GM21390 (cell line): ENCODE data around the gene CDKN3.
"Not testable (repeated sequence)": the region's sequence is repeated elsewhere in the genome, so short reads cannot be mapped to it uniquely, and the experiment has no call there.

Source experiments
- ATAC-seq: cut with Tn5 transposase; IDR thresholded peaks from one replicate; pipeline ENCODE4 v1.9.1; 2021; ENCODE audit not compliant: unreplicated experiment

CDKN3 gene

DNA sequence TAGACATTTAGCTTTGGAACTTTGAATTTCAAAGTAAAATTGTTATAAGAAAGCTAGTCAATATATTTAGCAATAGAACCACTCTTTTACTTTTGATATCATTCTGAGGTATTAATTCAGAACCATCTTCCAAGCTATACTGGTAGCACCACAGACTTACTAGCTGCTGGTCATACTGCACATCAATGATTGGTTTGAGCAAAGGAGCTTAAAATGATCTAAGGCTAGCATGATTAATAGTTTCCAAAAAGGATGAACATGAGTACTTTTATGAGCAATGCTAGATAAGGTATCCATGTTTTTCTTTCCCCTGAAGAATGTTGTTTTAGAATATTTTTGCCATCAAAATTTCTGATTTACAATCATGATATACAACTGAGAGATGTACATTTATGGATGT is 27.2 kb downstream of the CDKN3 start:
- no peak for ATAC-seq

DNA sequence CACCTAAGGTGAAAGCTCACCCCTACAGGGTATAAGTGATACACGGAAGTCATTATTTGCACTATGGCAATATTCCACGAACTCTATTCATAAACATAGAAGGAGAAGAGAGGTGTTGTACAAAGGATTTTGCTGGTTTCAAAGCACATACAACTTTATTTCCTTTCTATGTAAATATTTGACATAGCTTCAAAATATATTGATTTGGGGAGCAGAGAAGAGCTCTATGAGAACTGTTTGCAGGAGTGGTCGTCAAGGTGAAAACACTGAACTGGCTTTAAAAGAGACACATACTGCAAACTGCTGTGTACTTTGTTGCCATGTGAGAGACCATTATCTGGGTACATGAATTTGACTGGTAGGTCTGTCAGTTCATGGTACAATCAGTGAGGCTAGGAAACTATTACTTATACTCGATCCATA is 27.7 kb downstream of the CDKN3 start:
- ATAC-seq = no peak

DNA sequence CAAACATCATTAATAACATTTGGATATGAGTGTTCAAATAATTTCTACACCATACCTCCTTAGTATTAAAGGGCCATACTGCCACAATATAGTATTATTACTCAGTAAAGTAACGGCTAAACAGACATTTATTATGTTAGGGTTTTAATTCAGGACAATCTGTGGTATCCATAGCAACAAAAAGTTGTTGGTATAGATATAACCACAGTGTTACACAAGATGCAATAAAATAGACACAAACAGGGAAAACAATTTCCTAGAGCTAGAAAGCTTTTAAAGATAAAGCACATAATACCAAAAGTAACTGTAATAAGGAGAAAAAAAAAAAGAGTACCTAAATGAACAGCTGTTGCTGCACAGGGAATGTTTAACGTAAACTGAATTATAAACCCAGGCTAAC is 28.3 kb downstream of the CDKN3 start:
- ATAC-seq = no peak

DNA sequence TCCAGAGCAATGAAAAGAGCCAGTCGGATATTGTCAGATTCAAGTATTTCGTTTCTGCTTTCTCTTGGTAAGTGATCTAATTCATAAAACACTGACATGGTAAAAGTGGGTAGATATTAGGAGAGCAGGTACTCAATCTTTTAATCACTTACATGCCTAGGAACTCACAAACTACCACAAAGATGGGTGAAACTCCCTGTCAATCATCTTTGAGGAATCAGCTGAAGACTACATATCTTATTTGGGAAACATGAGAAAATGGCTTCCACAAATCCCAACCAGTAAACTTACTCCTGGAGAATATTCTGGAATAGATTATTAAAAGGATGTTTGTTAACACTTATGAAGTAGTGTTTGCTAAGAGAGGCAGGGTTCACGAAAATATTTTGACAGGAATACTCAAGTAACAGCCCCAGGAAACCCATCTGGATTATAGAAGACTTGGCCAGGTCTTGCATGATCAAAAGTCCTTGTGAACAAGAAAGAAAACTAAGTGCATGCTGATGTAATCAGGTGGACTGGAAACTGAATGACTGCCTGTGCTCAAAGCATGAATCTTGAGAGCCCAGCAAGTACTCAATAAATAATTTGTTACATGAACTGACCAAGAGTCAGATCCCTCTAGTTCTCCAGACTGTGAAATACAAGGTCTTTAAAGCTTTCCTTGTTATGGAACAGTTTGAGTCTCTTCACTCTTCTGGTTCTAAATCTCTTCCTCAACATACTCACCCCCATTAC is 28.9 kb downstream of the CDKN3 start:
- ATAC-seq = no peak

DNA sequence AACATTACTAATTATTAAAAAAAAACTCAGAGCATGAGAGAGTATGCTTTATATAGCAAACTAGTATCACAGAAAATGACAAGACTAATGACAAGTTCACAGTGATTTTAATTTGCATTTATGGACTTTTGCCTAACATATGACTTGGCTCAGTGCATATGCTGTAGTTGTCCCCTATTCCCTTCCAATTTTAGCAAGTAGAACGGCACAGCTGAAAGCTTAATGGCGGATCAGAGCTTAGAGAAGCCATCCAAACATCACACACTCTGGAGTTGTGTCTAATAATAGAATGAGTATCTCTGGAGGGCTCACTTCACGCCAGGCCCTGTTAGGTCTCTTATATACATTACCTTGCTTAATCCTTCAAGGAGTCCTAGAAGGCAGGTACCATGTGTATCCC is 31.1 kb downstream of the CDKN3 start:
- ATAC-seq = no peak

DNA sequence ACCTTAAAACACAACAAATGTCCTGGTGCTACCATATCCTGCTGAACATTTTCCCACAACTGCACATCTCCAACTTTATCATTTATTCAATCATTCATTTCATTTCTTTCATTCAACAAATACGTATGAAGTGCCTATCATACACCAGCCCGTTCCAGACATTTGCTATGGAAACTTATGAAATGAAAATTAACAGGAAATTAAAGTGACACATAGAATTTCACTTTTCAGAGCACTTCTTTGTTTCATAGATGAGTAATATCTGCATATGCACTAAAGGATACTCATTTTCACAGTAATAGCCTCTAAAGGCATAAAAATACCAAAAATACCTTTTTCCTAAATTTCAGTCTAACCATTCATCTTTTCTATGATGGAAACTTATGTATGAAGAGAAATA is 31.7 kb downstream of the CDKN3 start:
- ATAC-seq = no peak

DNA sequence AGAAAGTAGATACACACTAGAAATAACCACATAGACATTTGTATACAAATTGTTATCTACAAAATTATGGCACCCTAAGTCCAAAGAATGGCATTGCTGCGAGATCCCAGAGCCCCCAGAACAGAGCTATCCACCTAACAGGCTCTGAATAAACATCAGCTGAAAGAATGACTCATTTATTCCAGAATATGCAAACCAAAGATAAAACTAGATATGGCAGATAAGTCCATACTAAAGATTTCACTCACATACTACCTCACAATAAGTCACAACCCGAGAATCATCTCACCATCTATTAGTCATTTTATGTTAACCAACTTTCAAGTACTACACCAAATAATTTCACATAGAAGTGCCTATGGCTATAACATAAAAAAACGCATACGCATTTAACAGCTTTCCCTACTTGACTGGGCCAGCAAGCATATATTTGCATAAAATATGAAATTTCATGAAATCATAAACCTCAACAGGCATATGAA is 38.7 kb downstream of the CDKN3 start:
- no peak for ATAC-seq

DNA sequence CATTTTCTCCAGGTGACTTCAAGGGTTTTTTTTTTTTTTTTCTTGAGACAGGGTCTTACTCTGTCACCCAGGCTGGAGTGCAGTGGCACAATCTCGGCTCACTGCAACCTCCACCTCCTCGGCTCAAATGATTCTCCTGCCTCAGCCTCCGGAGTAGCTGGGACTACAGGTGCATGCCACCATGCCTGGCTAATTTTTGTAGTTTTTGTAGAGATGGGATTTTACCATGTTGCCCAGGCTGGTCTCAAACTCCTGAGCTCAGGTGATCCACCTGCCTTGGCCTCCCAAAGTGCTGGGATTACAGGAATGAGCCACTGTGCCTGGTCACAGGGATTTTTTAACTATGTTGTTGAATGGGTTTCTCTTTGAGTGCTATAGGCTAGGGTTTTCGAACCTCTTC is 41.1 kb downstream of the CDKN3 start:
- ATAC-seq = not testable (repeated sequence)

DNA sequence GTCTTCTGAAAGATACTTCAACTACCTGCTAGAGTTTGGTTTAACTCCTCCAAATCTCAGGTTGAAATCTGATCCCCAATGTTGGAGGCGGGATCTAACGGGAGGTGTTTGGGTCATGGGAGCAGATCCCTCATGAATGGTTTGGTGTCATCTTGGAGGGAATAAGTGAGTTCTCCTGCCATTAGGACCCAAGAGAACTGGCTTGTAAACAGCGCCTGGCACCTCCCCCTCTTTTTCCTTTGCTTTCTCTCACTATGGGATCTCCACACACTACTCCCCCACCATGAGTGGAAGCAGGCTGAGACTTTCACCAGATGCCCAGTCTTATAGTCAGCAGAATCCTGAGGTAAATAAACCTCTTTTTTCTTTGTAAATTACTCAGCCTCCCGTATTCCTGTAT is 41.9 kb downstream of the CDKN3 start:
- ATAC-seq = no peak

DNA sequence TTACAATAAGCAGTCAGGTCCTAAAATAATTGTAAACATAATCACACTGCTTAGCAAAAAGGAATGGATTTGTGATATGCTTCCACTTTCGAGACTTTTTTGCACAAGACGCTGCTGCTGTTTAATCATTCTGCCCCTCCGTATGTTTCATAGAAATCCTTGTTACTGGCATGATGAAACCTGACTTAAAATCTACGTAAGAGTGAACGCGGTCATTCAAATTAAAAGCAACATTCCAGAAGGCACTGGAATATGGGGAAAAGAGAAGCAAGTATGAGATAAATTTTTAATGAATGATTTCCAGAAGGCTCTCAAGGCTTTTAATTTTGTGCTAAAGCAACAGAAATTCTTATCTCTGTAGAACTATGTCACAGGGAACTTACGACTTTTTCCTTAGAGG is 43.2 kb downstream of the CDKN3 start:
- ATAC-seq = no peak

DNA sequence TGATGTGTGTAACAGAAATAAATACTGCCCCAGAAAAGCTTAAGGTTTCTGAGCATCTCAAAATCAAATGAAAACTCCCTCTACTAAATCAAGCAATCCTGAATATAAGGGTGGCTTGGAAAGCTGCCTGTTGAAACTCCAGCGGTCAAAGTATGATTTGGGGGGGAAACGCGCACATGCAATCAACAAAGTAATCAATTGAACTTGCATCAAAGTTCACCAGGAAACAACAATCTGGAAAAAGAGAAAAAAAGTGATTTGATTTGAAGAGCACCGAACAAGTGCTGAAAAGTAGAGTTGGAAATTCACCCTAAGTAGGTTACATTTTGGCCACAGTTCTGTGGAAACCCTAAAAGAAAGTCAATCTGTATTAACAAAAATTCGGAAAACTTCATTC is 43.7 kb downstream of the CDKN3 start:
- ATAC-seq = no peak

DNA sequence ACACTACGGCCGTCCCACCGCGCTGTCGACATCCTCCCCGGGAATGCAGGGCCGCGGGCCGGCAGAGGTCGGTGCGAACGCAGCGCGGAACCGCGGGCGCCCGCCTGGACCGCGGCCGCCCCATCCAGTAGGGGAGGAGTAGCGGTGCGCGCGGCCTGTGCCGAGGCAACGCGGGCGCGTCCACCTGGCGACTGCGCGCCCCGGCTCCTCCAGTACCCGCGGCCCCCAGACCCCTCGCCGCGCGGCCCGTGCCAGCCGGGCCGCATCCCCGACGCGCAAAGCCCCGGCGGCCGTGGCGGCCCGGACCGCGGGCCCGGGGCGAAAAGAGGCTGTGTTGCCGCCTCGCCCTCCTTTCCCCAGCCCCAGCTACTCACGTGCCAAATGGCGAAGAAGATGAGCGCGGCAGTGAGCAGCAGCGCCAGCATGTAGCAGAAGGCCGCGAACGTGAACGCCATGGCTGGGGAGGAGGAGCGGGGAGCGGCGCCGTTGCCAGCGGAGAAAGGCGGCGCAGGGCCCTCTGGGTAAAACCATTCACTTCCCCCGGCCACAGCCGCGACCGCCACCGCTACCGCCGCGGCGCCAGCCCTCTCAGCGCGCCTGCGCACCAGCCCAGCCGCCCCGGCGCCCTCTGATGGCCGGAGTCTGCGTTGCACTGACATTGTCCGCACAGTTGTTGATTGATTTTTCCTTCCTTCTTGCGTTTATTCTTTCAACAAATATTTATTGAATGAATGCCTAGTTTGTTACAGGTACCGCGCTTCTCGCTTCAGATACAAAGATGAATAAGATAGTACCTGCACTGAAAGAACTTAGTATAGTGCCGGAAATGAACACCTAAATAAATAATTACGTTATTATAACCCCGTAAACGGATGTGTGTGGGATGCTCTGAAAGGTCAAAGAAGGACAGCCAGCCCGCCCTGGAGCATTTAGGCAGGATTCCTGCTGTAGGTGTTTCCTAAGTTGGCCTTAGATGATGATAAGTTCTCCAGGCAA is 44.4 kb downstream of the CDKN3 start, which contains the start of gene CNIH1:
TSS of gene CNIH1 (minus strand) at position 502 of the 996 bp plus-strand sequence. CDS start at position 455, 47 bp downstream.
- ATAC-seq = peak; percentile 93

DNA sequence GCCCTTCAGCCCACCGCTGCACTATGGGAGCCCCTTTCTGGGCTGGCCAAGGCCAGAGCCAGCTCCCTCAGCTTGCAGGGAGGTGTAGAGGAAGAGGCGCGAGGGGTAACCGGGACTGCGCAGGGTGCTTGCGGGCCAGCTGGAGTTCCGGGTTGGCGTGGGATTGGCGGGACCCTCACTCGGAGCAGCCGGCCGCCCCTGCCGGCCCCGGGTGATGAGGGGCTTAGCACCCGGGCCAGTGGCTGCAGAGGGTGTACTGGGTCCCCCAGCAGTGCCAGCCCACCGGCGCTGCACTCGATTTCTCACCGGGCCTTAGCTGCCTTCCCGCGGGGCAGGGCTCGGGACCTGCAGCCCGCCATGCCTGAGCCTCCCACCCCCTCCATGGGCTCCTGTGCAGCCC is 46.2 kb downstream of the CDKN3 start:
- not testable (repeated sequence) for ATAC-seq

DNA sequence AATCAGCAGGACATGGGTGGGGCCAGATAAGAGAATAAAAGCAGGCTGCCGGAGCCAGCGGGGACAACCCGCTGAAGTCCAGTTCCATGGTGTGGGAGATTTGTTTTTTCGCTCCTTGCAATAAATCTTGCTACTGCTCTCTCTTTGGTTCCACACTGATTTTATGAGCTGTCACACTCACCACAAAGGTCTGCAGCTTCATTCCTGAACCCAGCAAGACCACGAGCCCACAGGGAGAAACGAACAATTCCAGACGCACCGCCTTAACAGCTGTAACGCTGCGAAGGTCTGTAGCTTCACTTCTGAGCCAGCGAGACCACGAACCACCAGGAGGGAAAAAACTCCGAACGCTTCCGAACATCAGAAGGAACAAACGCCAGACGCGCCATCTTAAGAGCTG is 47.2 kb downstream of the CDKN3 start:
- ATAC-seq = no peak

DNA sequence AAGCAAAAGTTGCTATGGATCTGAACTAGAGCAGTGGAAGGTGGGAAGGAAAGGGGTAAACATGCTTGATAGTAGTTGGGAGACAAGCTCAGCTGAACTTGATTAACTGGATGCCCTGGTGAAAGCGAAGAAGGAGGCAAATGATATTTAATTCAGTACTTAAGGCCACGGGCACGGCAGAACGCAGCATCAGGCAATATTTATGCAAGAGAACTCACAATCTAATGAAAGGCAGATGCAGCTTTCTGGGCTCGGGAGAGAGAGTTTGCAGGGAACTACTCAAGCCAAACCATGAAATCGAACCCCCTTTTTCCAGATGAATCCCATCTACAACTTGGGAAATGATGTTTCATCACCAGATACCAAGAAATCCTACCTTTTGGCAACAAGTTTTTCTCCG is 47.9 kb downstream of the CDKN3 start:
- ATAC-seq = no peak

DNA sequence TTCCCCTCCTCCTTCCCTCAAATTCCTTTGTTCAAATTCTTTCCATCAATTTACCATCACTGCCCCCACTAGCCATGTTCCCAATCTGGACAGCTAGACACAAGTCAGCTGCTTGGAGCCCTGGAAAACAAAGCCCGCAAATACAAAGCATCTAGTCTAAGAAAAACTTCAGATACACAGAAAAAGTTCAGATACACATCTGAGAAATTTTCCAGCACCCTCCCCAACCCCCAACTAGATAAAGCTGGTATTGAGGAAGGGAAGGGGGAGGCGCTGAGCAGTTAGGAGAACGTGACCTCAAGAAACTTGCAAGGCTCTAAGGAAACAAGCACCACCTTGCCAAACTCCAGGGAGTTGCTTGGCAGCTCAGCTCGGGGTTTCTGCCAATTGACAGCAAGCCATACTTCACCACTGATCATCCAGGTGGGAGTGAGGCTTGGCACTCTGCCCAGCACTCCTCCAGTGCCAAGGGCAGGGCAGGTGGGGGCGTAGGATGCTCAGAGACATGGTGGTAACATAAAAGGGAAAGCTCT is 49.4 kb downstream of the CDKN3 start:
- no peak for ATAC-seq

DNA sequence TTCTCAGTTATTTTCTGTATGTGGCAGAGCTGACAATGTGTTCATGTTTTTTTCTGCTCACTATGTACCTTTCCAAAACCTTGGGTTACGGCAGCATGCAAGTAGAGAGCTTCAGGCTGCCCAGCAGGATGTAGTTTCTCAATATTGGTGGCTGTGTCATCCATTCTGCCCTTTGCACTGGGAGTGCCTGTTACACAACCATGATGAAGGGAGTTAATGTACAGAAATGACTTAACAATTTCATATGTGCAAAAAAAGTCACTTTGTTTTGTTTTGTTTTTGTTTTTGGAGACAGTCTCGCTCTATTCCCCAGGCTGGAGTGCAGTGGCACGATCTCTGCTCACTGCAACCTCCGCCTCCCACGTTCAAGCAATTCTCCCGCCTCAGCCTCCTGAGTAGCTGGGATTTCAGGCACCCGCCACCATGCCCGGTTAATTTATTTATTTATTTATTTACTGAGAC is 50.5 kb downstream of the CDKN3 start:
- ATAC-seq = no peak

DNA sequence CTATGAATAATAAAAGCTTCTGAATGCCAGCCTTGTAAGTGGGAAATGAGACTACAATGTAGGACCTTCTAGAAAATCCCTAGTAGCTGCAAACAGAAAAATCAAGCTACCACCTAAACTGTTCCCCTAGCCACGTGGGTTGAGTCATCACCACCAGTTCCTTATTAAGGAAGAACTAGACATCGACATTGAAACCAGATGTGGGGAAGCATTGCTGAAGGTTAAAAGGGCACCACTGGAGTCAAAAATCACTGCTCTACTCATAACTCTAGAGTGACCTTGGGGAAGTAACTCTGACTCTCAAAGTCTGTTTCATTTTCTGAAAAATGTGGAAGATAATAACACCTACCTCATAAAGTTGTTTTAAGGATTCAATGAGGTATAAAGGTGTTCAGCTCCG is 53.7 kb downstream of the CDKN3 start:
- ATAC-seq = peak; percentile 75

DNA sequence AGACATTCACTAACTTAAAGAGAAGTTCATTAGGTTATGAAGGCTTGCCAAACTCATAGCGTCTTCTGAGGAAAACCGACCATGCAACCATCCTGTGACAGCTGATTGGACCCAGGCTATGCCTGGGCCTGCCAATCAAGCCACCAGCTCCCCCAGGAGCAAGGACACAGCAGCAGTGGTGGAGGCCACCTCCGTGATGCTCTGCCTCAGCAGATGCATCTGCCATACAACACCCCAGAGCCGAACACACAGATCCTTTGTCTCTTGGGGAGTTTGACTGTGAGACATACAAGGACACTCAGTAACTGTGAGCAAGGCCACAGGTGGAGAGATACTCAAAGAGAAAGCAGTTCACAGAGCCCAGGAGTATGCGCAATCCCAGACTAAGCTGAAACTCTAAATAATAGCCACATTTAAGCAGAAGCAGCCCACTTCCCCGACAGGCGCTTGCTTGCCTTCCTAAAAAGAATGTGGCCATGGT is 54.4 kb downstream of the CDKN3 start:
- no peak for ATAC-seq

DNA sequence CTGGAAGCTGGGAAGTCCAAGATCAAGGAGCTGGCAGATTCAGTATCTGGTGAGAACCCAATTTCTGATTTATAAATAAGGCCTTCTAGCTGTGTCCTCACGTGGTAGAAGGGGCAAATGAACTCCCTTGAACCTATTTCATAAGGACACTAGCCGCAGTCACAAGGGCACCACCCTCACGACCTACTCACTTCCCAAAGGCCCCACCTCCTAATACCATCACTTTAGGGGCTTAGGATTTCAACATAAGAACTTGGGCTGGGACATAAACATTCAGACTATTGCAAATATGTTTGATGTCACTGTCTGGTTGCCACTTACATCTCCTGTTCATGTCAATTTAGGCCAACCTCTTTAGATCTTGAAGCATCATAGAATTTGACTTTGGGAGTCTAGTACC is 55.2 kb downstream of the CDKN3 start:
- ATAC-seq = no peak

DNA sequence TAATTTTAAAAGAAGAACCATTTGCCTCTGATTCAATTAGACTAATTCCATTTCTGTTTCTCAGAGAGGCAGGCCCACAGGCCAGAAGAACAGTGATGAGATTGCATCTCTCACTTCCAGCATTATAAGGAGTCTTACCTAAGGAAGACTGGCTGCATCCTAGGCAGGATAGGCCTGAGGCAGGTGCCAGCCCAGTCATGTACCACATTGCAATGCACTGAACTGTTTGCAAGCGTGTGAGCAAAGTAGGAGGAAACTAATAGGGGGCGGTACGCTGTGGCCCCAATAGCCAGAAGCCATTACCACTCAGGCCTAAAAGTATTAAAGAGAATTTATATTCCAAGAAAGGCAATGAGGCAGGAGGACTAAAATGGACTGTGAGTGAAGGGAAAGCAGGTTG is 56.4 kb downstream of the CDKN3 start:
- no peak for ATAC-seq
